ENCODE measurements around the gene LHFPL6. TPM values are rescaled to one million over a fixed set of nuclear protein-coding genes. Genes with fewer than 3 reads are reported as not detected.

The LHFPL6 gene
- total and polyA plus RNA-seq, 2 experiments from 2014 or later, result 12.1 to 14.1 TPM

DNA sequence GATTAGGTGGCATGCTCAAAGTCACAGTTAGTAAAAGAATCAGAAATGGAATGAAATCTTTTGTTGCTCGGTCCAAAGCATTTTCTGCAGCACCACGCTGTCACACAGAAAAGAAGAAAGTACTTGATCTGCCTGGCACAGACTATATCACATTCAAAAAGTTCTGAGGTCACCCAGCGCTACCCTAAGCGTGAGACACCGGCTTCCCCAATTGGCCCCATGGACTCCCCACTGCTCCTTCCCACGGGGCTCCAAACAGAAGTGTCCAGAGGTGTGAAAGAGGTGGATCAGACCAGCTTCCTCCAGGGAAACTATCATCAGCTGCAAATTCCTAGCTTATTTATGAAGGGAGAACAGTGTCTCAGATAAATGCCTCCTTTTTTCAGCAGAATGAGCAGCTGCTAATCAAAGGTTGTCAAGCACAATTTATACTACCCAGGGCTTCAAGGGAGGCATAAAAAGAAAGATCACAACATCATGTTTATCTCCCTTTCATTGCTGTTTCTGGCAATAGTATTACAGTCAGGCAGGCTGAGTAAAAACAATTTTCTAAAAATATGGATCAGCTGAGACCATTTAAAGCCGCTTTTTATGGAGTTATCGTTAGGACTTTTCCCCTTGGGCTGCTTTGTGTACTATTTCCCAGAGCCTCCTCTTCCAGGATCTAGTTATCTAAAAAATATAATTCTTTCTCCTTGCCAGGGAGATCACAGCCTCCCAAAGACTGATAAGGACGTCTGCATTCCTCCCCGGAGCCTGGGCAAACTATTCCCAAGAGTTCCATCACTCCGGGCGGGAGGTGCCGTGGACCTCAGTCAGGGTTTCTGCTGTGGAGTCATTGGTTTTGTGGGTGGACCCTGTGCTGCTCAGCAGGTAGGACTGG is 208.0 kb downstream of the LHFPL6 start:
- WGBS (ENCODE audit: low lambda C conversion rate, missing lambda C conversion rate), result 31% methylated on average over 13 of the region's 13 CpGs
- H3K4me1 ChIP-seq (ENCODE audit: insufficient read depth), result no peaks in the 10 kb centered on the region
- TF ChIP-seq EZH2phosphoT487 (IDR thresholded peaks at IDR 0.05; ENCODE audit: low read depth, severe bottlenecking, unreplicated experiment) (no peak), EZH2 (IDR thresholded peaks at IDR 0.05; ENCODE audit: borderline replicate concordance) (no peak), CTCF (IDR thresholded peaks at IDR 0.05; ENCODE audit: poor library complexity) (no peak)

GRCh38 chr13:39391761-39392160 is 211.2 kb downstream of the LHFPL6 start:
- no peaks in the 10 kb centered on the region for H3K4me1 ChIP-seq (ENCODE audit: insufficient read depth)
- no peaks in the 10 kb centered on the region for H3K27me3 ChIP-seq
- TF ChIP-seq CTCF (IDR thresholded peaks at IDR 0.05; ENCODE audit: poor library complexity), result no peak
- no peak for TF ChIP-seq EZH2 (IDR thresholded peaks at IDR 0.05; ENCODE audit: borderline replicate concordance)
- TF ChIP-seq EZH2phosphoT487 (IDR thresholded peaks at IDR 0.05; ENCODE audit: low read depth, severe bottlenecking, unreplicated experiment), result no peak
- no peak overlapping the region for H3K4me2 ChIP-seq
- H4K20me1 ChIP-seq (ENCODE audit: insufficient read depth, poor library complexity, severe bottlenecking), result no peaks in the 10 kb centered on the region
- 83% methylated on average over 2 of the region's 2 CpGs for WGBS (ENCODE audit: low lambda C conversion rate, missing lambda C conversion rate)
- H3K27ac ChIP-seq, result no peak overlapping the region
- no peaks in the 10 kb centered on the region for H3K9me2 ChIP-seq (replicated peaks; ENCODE audit: insufficient read depth)
- H3K79me2 ChIP-seq, result no peaks in the 10 kb centered on the region
- H3K36me3 ChIP-seq (replicated peaks; ENCODE audit: insufficient read depth, low read depth), result no peaks in the 10 kb centered on the region
- no peak for DNase-seq (ENCODE audit: low spot score)
- no peak overlapping the region for H2AFZ ChIP-seq
- H3K4me3 ChIP-seq, result no peak overlapping the region
- H3K9me3 ChIP-seq (ENCODE audit: low read depth), result no peaks in the 10 kb centered on the region

More for the DNA sequence above, 208.0 kb downstream of the LHFPL6 start:
- no peaks in the 10 kb centered on the region for H4K20me1 ChIP-seq (ENCODE audit: insufficient read depth, poor library complexity, severe bottlenecking)
- DNase-seq (ENCODE audit: low spot score), result no peak
- H3K9me3 ChIP-seq (ENCODE audit: low read depth), result no peaks in the 10 kb centered on the region
- no peaks in the 10 kb centered on the region for H3K79me2 ChIP-seq
- H3K36me3 ChIP-seq (replicated peaks; ENCODE audit: insufficient read depth, low read depth), result no peaks in the 10 kb centered on the region
- H3K27me3 ChIP-seq, result no peaks in the 10 kb centered on the region
- peak overlapping the region; percentile 57 for H3K4me2 ChIP-seq
- H2AFZ ChIP-seq, result no peak overlapping the region
- H3K4me3 ChIP-seq, result no peak overlapping the region
- H3K9me2 ChIP-seq (replicated peaks; ENCODE audit: insufficient read depth), result no peaks in the 10 kb centered on the region
- no peak overlapping the region for H3K27ac ChIP-seq

- H3K9me2 ChIP-seq (replicated peaks; ENCODE audit: insufficient read depth), result no peaks in the 10 kb centered on the region
- no peak overlapping the region for H2AFZ ChIP-seq
- H3K79me2 ChIP-seq, result no peaks in the 10 kb centered on the region
- H3K4me1 ChIP-seq (ENCODE audit: insufficient read depth), result no peaks in the 10 kb centered on the region
- H3K9me3 ChIP-seq (ENCODE audit: low read depth), result no peaks in the 10 kb centered on the region
- no peak overlapping the region for H3K4me2 ChIP-seq
- no peak overlapping the region for H3K4me3 ChIP-seq
- H3K27ac ChIP-seq, result no peak overlapping the region
- H4K20me1 ChIP-seq (ENCODE audit: insufficient read depth, poor library complexity, severe bottlenecking), result no peaks in the 10 kb centered on the region
- H3K36me3 ChIP-seq (replicated peaks; ENCODE audit: insufficient read depth, low read depth), result no peaks in the 10 kb centered on the region
- H3K27me3 ChIP-seq, result no peaks in the 10 kb centered on the region
- TF ChIP-seq EZH2 (IDR thresholded peaks at IDR 0.05; ENCODE audit: borderline replicate concordance), result no peak
- no peak for TF ChIP-seq CTCF (IDR thresholded peaks at IDR 0.05; ENCODE audit: poor library complexity)
- TF ChIP-seq EZH2phosphoT487 (IDR thresholded peaks at IDR 0.05; ENCODE audit: low read depth, severe bottlenecking, unreplicated experiment), result no peak
- DNase-seq (ENCODE audit: low spot score), result no peak
- WGBS (ENCODE audit: low lambda C conversion rate, missing lambda C conversion rate), result 71% methylated on average over 5 of the region's 5 CpGs
Measured at GRCh38 chr13:39389013-39389412, 214.0 kb downstream of the LHFPL6 start.

Measured in hepatocyte (in vitro differentiated cells).